Measurements from ENCODE around the gene CATSPERE.

The CATSPERE gene

DNA sequence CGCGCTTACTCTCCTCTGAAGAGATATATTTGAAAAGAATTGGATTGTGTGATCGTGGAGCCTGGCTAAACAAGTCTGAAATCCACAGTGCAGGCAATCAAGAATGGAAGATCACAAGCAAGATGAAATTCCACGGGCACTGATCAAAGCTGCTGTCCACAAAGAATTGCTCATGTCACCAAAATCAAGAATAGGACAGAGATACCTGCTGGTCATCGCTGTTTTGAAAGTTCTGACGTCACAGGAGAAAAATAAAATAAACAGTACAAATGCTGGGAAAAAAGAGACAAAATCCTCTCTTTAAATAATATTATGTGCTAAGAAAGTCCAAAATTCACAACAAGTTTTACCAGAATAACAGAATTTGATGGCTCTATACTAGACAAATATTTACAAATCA lies 179.8 kb downstream of the CATSPERE start:
- no peak for DNase-seq
- H3K27me3 ChIP-seq (replicated peaks in 2 of 5; ENCODE audit: control insufficient read depth in 4 of 5, insufficient read depth in 5 of 5, low read length in 4 of 5) = no peaks in the 10 kb centered on the region
- no peaks in the 10 kb centered on the region for H3K4me1 ChIP-seq (ENCODE audit: control extremely low read depth in 1 of 4, control insufficient read depth in 4 of 4, insufficient read depth in 4 of 4, low read length in 3 of 4)
- H3K27ac ChIP-seq (ENCODE audit: insufficient read depth in 1 of 2, low read depth in 1 of 2, low read length in 2 of 2, poor library complexity in 1 of 2, severe bottlenecking in 2 of 2) = no peak overlapping the region
- H3K4me3 ChIP-seq (ENCODE audit: control insufficient read depth in 1 of 7, extremely low read depth in 1 of 7, insufficient read depth in 4 of 7, low read depth in 2 of 7, low read length in 6 of 7) = no peak overlapping the region
- ChIA-PET CTCF (interaction anchor here (1.2 kb wide), 1 partner anchor 872 kb away, joined by 3 read pairs; no protein-coding TSS in a partner anchor), POLR2A (no interaction called here)
- WGBS (ENCODE audit: insufficient coverage) = 91% methylated on average over 4 of the region's 6 CpGs
- H3K36me3 ChIP-seq (ENCODE audit: control insufficient read depth in 4 of 4, insufficient read depth in 4 of 4, low read length in 3 of 4) = no peaks in the 10 kb centered on the region
- no peaks in the 10 kb centered on the region for H3K9me3 ChIP-seq (ENCODE audit: control extremely low read depth in 1 of 5, control insufficient read depth in 4 of 5, insufficient read depth in 2 of 5, low read depth in 1 of 5, low read length in 4 of 5)

DNA sequence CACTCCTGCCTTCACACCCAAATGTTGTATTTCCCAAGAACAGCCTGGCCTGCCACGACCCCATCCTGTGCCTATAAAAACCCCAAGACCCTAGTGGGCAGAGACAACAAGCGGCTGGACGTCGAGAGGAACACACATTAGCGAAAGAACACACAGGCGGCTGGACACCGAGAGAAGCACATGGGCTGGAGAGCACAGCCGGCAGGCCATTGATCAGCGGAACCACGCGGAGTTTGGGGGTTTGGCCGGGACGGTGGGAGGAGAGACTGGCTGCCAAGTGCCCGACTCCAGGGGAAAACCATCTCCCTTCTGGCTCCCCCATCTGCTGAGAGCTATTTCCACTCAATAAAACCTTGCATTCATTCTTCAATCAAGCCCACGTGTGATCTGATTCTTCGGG lies 181.5 kb downstream of the CATSPERE start:
- no peaks in the 10 kb centered on the region for H3K36me3 ChIP-seq (ENCODE audit: control insufficient read depth in 4 of 4, insufficient read depth in 4 of 4, low read length in 3 of 4)
- POLR2A ChIA-PET = no interaction called here

DNA sequence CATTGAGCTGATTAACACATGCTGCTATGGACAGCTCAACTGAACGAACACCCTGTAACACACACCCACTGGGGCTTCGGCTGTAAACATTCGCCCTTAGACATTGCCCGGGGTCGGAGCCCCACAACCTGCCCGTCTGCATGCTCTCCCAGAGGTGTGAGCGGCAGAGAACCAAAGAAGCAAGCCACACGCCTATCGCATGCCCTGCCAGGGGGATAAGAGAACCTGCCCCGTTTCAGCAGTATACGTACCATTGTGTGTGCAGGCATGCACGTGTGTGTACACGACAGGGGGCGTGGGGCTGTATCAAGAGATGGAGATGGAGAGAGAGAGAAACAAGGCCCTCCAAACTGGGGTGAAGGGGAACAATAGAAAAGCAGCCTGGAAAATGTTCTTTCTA lies 181.9 kb downstream of the CATSPERE start:
- WGBS (ENCODE audit: insufficient coverage) = 99% methylated on average over 14 of the region's 14 CpGs
- no peak overlapping the region for H3K27ac ChIP-seq (ENCODE audit: insufficient read depth in 1 of 2, low read depth in 1 of 2, low read length in 2 of 2, poor library complexity in 1 of 2, severe bottlenecking in 2 of 2)
- DNase-seq = no peak
- no peaks in the 10 kb centered on the region for H3K27me3 ChIP-seq (replicated peaks in 2 of 5; ENCODE audit: control insufficient read depth in 4 of 5, insufficient read depth in 5 of 5, low read length in 4 of 5)
- no peaks in the 10 kb centered on the region for H3K4me1 ChIP-seq (ENCODE audit: control extremely low read depth in 1 of 4, control insufficient read depth in 4 of 4, insufficient read depth in 4 of 4, low read length in 3 of 4)
- H3K9me3 ChIP-seq (ENCODE audit: control extremely low read depth in 1 of 5, control insufficient read depth in 4 of 5, insufficient read depth in 2 of 5, low read depth in 1 of 5, low read length in 4 of 5) = no peaks in the 10 kb centered on the region
- no peaks in the 10 kb centered on the region for H3K36me3 ChIP-seq (ENCODE audit: control insufficient read depth in 4 of 4, insufficient read depth in 4 of 4, low read length in 3 of 4)
- no peak overlapping the region for H3K4me3 ChIP-seq (ENCODE audit: control insufficient read depth in 1 of 7, extremely low read depth in 1 of 7, insufficient read depth in 4 of 7, low read depth in 2 of 7, low read length in 6 of 7)
- POLR2A ChIA-PET = no interaction called here
- CTCF ChIA-PET = no interaction called here

More for the DNA sequence above, 181.5 kb downstream of the CATSPERE start:
- Histone ChIP-seq H3K4me1 (ENCODE audit: control extremely low read depth in 1 of 4, control insufficient read depth in 4 of 4, insufficient read depth in 4 of 4, low read length in 3 of 4) (no peaks in the 10 kb centered on the region), H3K4me3 (ENCODE audit: control insufficient read depth in 1 of 7, extremely low read depth in 1 of 7, insufficient read depth in 4 of 7, low read depth in 2 of 7, low read length in 6 of 7) (no peak overlapping the region), H3K27me3 (replicated peaks in 2 of 5; ENCODE audit: control insufficient read depth in 4 of 5, insufficient read depth in 5 of 5, low read length in 4 of 5) (no peaks in the 10 kb centered on the region), H3K27ac (ENCODE audit: insufficient read depth in 1 of 2, low read depth in 1 of 2, low read length in 2 of 2, poor library complexity in 1 of 2, severe bottlenecking in 2 of 2) (no peak overlapping the region), H3K9me3 (ENCODE audit: control extremely low read depth in 1 of 5, control insufficient read depth in 4 of 5, insufficient read depth in 2 of 5, low read depth in 1 of 5, low read length in 4 of 5) (no peaks in the 10 kb centered on the region)
- DNase-seq = no peak
- CTCF ChIA-PET = no interaction called here
- 86% methylated on average over 16 of the region's 16 CpGs for WGBS (ENCODE audit: insufficient coverage)

DNA sequence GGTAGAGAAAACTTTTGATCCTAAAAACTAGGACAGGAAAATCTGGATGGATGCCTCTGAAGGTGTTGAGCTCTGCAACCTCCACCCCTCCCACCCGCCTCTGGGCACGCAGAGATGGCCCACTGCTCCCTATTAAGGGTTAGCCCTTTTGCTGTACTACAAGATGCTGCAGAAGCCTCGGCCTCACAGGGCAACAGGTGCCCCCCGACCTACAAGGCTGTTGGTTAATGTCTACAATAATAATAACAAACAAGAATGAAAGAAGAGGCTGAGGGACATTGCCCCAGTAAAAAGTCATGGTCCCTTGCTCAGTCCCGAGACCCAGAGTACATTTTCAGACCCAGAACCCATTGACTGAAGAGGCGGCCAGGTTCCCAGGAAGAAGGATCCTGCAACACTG lies 184.3 kb downstream of the CATSPERE start:
- no CpG with 5 or more reads among the region's 6 CpGs for WGBS (ENCODE audit: insufficient coverage)
- no peak for DNase-seq
- Histone ChIP-seq H3K27ac (ENCODE audit: insufficient read depth in 1 of 2, low read depth in 1 of 2, low read length in 2 of 2, poor library complexity in 1 of 2, severe bottlenecking in 2 of 2) (no peak overlapping the region), H3K4me3 (ENCODE audit: control insufficient read depth in 1 of 7, extremely low read depth in 1 of 7, insufficient read depth in 4 of 7, low read depth in 2 of 7, low read length in 6 of 7) (no peak overlapping the region), H3K4me1 (ENCODE audit: control extremely low read depth in 1 of 4, control insufficient read depth in 4 of 4, insufficient read depth in 4 of 4, low read length in 3 of 4) (no peaks in the 10 kb centered on the region), H3K36me3 (ENCODE audit: control insufficient read depth in 4 of 4, insufficient read depth in 4 of 4, low read length in 3 of 4) (no peaks in the 10 kb centered on the region), H3K27me3 (replicated peaks in 2 of 5; ENCODE audit: control insufficient read depth in 4 of 5, insufficient read depth in 5 of 5, low read length in 4 of 5) (no peaks in the 10 kb centered on the region), H3K9me3 (ENCODE audit: control extremely low read depth in 1 of 5, control insufficient read depth in 4 of 5, insufficient read depth in 2 of 5, low read depth in 1 of 5, low read length in 4 of 5) (no peaks in the 10 kb centered on the region)
- ChIA-PET POLR2A (no interaction called here), CTCF (no interaction called here)

- DNase-seq = no peak
- Histone ChIP-seq H3K9me3 (ENCODE audit: control extremely low read depth in 1 of 5, control insufficient read depth in 4 of 5, insufficient read depth in 2 of 5, low read depth in 1 of 5, low read length in 4 of 5) (no peaks in the 10 kb centered on the region), H3K36me3 (ENCODE audit: control insufficient read depth in 4 of 4, insufficient read depth in 4 of 4, low read length in 3 of 4) (no peaks in the 10 kb centered on the region), H3K27me3 (replicated peaks in 2 of 5; ENCODE audit: control insufficient read depth in 4 of 5, insufficient read depth in 5 of 5, low read length in 4 of 5) (no peaks in the 10 kb centered on the region), H3K4me3 (ENCODE audit: control insufficient read depth in 1 of 7, extremely low read depth in 1 of 7, insufficient read depth in 4 of 7, low read depth in 2 of 7, low read length in 6 of 7) (no peak overlapping the region), H3K27ac (ENCODE audit: insufficient read depth in 1 of 2, low read depth in 1 of 2, low read length in 2 of 2, poor library complexity in 1 of 2, severe bottlenecking in 2 of 2) (no peak overlapping the region), H3K4me1 (ENCODE audit: control extremely low read depth in 1 of 4, control insufficient read depth in 4 of 4, insufficient read depth in 4 of 4, low read length in 3 of 4) (no peaks in the 10 kb centered on the region)
- WGBS (ENCODE audit: insufficient coverage) = 60% methylated on average over 3 of the region's 6 CpGs
- ChIA-PET CTCF (no interaction called here), POLR2A (no interaction called here)
Observed at GRCh38 chr1:244645890-244646289, 184.8 kb downstream of the CATSPERE start.

DNA sequence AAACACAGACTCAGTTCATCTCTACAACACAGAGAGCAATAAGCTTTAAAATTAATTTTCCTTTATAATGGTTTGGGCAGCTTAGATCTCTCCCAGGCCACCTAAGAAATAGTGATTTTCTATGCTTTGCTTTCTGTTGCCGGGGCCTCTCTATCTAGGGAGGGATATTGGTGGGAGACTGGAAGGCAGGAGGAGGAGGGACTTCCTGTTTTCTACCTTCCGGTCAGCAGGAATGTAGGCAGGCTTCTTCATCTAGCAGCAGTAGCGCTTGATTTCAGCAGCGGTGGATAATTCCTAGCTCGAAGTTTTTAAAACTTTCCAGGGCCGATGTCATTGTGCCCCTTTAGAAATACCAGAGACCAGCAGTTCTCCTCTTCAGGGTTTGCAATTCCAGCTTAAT lies 186.7 kb downstream of the CATSPERE start:
- H3K27ac ChIP-seq (ENCODE audit: insufficient read depth in 1 of 2, low read depth in 1 of 2, low read length in 2 of 2, poor library complexity in 1 of 2, severe bottlenecking in 2 of 2) = no peak overlapping the region
- peaks cover 2 to 6% (median 6%) of the 10 kb centered on the region in 4 experiments for H3K4me1 ChIP-seq (ENCODE audit: control extremely low read depth in 1 of 4, control insufficient read depth in 4 of 4, insufficient read depth in 4 of 4, low read length in 3 of 4)
- WGBS (ENCODE audit: insufficient coverage) = 97% methylated on average over 6 of the region's 6 CpGs
- ChIA-PET POLR2A (no interaction called here), CTCF (interaction anchor here (0.8 to 1.1 kb wide), 4 partner anchors 18 to 722 kb away, joined by 3 read pairs; no protein-coding TSS in a partner anchor)
- no peaks in the 10 kb centered on the region for H3K36me3 ChIP-seq (ENCODE audit: control insufficient read depth in 4 of 4, insufficient read depth in 4 of 4, low read length in 3 of 4)
- no peaks in the 10 kb centered on the region for H3K27me3 ChIP-seq (replicated peaks in 2 of 5; ENCODE audit: control insufficient read depth in 4 of 5, insufficient read depth in 5 of 5, low read length in 4 of 5)
- H3K4me3 ChIP-seq (ENCODE audit: control insufficient read depth in 1 of 7, extremely low read depth in 1 of 7, insufficient read depth in 4 of 7, low read depth in 2 of 7, low read length in 6 of 7) = no peak overlapping the region
- no peak for DNase-seq
- no peaks in the 10 kb centered on the region for H3K9me3 ChIP-seq (ENCODE audit: control extremely low read depth in 1 of 5, control insufficient read depth in 4 of 5, insufficient read depth in 2 of 5, low read depth in 1 of 5, low read length in 4 of 5)

- Histone ChIP-seq H3K9me3 (ENCODE audit: control extremely low read depth in 1 of 5, control insufficient read depth in 4 of 5, insufficient read depth in 2 of 5, low read depth in 1 of 5, low read length in 4 of 5) (peaks cover 0 to 1% (median 0%) of the 10 kb centered on the region in 5 experiments), H3K27ac (ENCODE audit: insufficient read depth in 1 of 2, low read depth in 1 of 2, low read length in 2 of 2, poor library complexity in 1 of 2, severe bottlenecking in 2 of 2) (peak overlapping the region in 1 of 2 experiments; percentile 44), H3K36me3 (ENCODE audit: control insufficient read depth in 4 of 4, insufficient read depth in 4 of 4, low read length in 3 of 4) (peaks cover 0 to 8% (median 2%) of the 10 kb centered on the region in 4 experiments), H3K27me3 (replicated peaks in 2 of 5; ENCODE audit: control insufficient read depth in 4 of 5, insufficient read depth in 5 of 5, low read length in 4 of 5) (no peaks in the 10 kb centered on the region), H3K4me1 (ENCODE audit: control extremely low read depth in 1 of 4, control insufficient read depth in 4 of 4, insufficient read depth in 4 of 4, low read length in 3 of 4) (peaks cover 18 to 30% (median 23%) of the 10 kb centered on the region in 4 experiments), H3K4me3 (ENCODE audit: control insufficient read depth in 1 of 7, extremely low read depth in 1 of 7, insufficient read depth in 4 of 7, low read depth in 2 of 7, low read length in 6 of 7) (peak overlapping the region; percentile 13 to 91 (median 82))
- ChIA-PET CTCF (interaction anchor here (0.8 to 0.9 kb wide), 2 partner anchors 145 to 150 kb away, joined by 3 read pairs; no protein-coding TSS in a partner anchor), POLR2A (no interaction called here)
- WGBS (ENCODE audit: insufficient coverage) = 70% methylated on average over 8 of the region's 15 CpGs
- no peak for DNase-seq
Observed at GRCh38 chr1:244651956-244652622, 191.0 kb downstream of the CATSPERE start.
